Amniotic epithelial cell (primary cell): ENCODE results near the gene SH2D1B.
A peak's percentile ranks its signal among the peaks of the same experiment; 100 is the strongest.
"Not testable (repeated sequence)": the region's sequence is repeated elsewhere in the genome, so short reads cannot be mapped to it uniquely, and the experiment has no call there.

ENCODE experiments used
- DNase-seq: peaks from one replicate; pipeline ENCODE4 v3.0.0-alpha.2; 2010; ENCODE audit warnings: low read depth

SH2D1B gene

GRCh38 chr1:162361349-162361748 is 50.6 kb downstream of the SH2D1B start:
- DNase-seq: no peak

DNA sequence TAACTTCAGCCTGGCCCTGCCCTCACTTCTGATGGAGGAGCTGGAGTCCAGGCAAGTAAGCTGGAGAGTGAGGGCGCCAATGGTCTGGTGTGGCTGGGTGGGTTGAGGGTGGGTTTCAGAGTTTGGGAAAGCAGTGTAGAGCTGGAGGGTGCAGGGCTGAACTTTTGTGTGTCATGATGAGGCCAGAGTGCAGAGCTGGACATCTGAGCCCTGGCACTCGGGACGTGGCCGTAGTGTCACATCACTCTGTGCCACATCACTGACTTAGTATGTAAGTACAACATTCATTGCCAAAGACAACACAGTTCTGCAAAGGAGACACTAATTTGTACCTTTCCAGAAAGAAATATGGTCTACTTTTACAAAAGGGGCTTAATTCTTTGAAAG is 51.1 kb downstream of the SH2D1B start:
- DNase-seq: no peak

- DNase-seq: no peak
Observed at GRCh38 chr1:162360237-162360873, 51.6 kb downstream of the SH2D1B start.

DNA sequence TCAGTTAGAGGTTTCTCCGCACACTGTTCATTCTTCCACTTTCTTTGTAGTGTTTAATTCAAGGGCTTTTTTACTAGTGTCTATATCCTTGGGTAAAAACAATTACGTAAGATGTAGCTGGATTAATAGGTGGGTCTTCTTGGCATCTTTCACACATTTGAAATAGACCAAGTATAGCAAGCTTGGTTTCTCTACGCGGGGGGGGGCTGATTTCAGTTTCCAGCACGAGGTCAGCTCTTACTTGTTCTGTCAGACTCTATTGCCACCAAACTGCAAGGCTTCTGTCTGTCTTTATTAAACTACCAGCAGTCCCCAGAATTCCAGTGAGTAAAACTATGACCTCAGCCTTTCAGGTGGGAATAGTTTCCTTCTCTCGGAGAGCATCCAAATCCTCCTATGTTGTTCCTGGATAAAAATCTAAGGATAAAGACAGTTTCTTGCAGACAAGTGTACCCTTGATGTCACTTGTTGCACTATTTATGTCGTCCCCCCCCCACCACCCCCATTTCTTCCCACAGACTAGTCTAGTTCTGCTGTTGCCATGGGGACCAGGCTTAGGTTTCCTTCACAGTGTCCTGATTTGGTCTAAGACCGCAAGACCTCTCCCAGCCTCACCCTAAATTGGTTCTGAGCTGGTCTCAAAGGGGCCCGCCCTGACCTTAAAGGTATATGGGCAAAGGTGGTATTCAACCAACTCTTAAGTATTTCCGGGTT is 52.3 kb downstream of the SH2D1B start:
- DNase-seq: no peak

GRCh38 chr1:162358928-162359327 is 53.0 kb downstream of the SH2D1B start:
- DNase-seq: no peak

DNA sequence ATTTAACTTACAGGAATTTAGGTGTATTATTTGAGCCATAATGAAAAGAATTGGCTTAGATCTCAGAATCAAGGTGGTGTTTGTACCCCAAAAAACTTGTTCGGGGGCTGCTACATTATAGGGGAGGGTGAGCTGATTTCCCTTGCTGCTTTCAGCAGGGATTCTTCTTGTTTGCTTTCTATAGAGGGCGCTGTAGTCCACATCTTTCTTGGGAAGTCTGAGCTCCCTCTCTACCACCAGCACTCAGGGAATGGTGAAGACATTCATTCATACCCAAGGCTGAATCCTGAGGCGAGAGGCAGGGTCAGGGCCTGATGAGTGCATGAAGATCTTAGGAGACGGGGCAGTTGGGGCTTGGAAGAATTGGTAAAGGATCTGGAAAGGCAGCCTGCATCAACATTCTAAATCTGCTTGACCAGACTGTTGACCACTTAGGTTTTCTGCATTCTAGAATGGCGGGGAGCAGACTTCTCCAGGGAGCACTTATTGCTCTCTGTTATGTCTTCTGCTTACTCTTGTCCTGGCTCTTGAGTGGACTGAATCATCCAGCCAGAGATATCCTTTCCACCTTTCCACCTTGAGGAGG is 54.2 kb downstream of the SH2D1B start:
- DNase-seq: peak; percentile 63

DNA sequence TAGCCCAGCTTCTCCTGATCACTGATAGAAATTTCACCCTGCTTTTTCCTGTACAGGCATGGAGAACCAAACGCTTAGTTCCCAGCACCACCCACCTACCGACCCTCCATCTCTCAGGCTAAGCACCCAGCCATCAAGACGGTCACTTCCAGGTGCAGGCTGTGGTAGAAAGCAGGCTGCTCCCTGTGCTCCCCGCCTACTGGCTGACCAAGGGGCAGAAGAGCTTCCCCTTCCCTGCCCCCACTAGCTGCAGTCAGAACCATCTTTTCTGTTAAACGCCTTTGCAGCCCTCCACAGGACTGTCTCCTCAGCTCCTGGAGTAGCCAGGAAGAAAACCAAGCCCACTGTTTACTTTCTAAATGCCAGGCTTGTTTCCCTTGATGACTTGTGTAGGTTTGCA is 58.2 kb downstream of the SH2D1B start:
- no peak for DNase-seq

GRCh38 chr1:162353078-162353477 is 58.9 kb downstream of the SH2D1B start:
- no peak for DNase-seq

- DNase-seq: not testable (repeated sequence)
Observed at GRCh38 chr1:162351874-162352273, 60.1 kb downstream of the SH2D1B start.

GRCh38 chr1:162351246-162351842 is 60.6 kb downstream of the SH2D1B start:
- DNase-seq: no peak

GRCh38 chr1:162349635-162350330 is 62.2 kb downstream of the SH2D1B start:
- DNase-seq: peak; percentile 96

GRCh38 chr1:162347281-162347680 is 64.7 kb downstream of the SH2D1B start:
- no peak for DNase-seq
